ENCODE measurements around the gene MPP7. TPM values are rescaled to one million over a fixed set of nuclear protein-coding genes. Genes with fewer than 3 reads are reported as not detected.

MPP7 gene
- total and polyA plus RNA-seq, 2 donors (not counting 3 experiments of a cell fraction or from before 2014, with no cell fraction given) = 0.17 to 0.73 TPM

- no peak overlapping the region for H2AFZ ChIP-seq (ENCODE audit: low read depth, low read length)
- DNase-seq (ENCODE audit: low read depth, low spot score) (no peak), FAIRE-seq (no peak)
- H3K9ac ChIP-seq (replicated peaks; ENCODE audit: extremely low read depth, insufficient read depth, low read length) = no peak overlapping the region
- dilution Hi-C loops (cut with MboI; ENCODE audit: extremely low pct_ligation_motif_present, low sequenced_read_pairs) (no loop called here), intact Hi-C loops (cut with micrococcal nuclease) (no loop called here)
- no peak overlapping the region for H3K27ac ChIP-seq (ENCODE audit: insufficient read depth, low read depth, low read length)
- no peaks in the 10 kb centered on the region for H3K36me3 ChIP-seq (ENCODE audit: control insufficient read depth in 2 of 2, extremely low read depth in 1 of 2, insufficient read depth in 2 of 2, low read length in 2 of 2)
- no peaks in the 10 kb centered on the region for H3K9me1 ChIP-seq (replicated peaks; ENCODE audit: control insufficient read depth, extremely low read depth, insufficient read depth, low read length)
- no peaks in the 10 kb centered on the region for H4K20me1 ChIP-seq (replicated peaks; ENCODE audit: control insufficient read depth, extremely low read depth, insufficient read depth, low read length)
- no peaks in the 10 kb centered on the region for H3K4me1 ChIP-seq (ENCODE audit: control insufficient read depth, extremely low read depth, insufficient read depth, low read length)
- no peaks in the 10 kb centered on the region for H3K9me3 ChIP-seq (replicated peaks; ENCODE audit: control insufficient read depth, insufficient read depth, low read length)
- H3K27me3 ChIP-seq (ENCODE audit: control insufficient read depth in 2 of 2, insufficient read depth in 2 of 2, low read length in 2 of 2) = no peaks in the 10 kb centered on the region
- POLR2A ChIA-PET = no interaction called here
- no peaks in the 10 kb centered on the region for H3K79me2 ChIP-seq (ENCODE audit: control insufficient read depth, insufficient read depth, low read length)
- no peak overlapping the region for H3K4me2 ChIP-seq (ENCODE audit: insufficient read depth, low read length)
- no TSS peak for BruUV-seq (replicated peaks)
- no peak for TF ChIP-seq JUN (IDR thresholded peaks at IDR 0.05; ENCODE audit: borderline replicate concordance, insufficient read depth, insufficient read length, low read depth)
- no peak for TF ChIP-seq POLR2A (IDR thresholded peaks at IDR 0.05; ENCODE audit: low read depth, low read length)
- TF ChIP-seq EZH2 (IDR thresholded peaks at IDR 0.05; ENCODE audit: borderline replicate concordance, low read depth, low read length, severe bottlenecking) = no peak
- no peak for TF ChIP-seq GATA2 (IDR thresholded peaks at IDR 0.05; ENCODE audit: insufficient read depth, insufficient read length, low read depth, low read length)
- no peak for TF ChIP-seq CTCF (IDR thresholded peaks at IDR 0.05; ENCODE audit: extremely low read depth in 1 of 2, insufficient read depth in 1 of 2, low read depth in 1 of 2, low read length in 2 of 2)
- no peak for TF ChIP-seq MYC (IDR thresholded peaks at IDR 0.05; ENCODE audit: low read depth, low read length)
- TF ChIP-seq FOS (IDR thresholded peaks at IDR 0.05; ENCODE audit: borderline replicate concordance, insufficient read depth, low read length) = no peak
- no peak for TF ChIP-seq POLR2AphosphoS5 (IDR thresholded peaks at IDR 0.05; ENCODE audit: insufficient read depth, low read depth, low read length)
- TF ChIP-seq, protein P1, sequence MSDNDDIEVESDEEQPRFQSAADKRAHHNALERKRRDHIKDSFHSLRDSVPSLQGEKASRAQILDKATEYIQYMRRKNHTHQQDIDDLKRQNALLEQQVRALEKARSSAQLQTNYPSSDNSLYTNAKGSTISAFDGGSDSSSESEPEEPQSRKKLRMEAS (IDR thresholded peaks at IDR 0.05; ENCODE audit: insufficient read depth, insufficient read length) = no peak
- CTCF ChIA-PET = no interaction called here
- no peak overlapping the region for H3K4me3 ChIP-seq (replicated peaks in 1 of 3; ENCODE audit: insufficient read depth in 1 of 3, low read depth in 1 of 3, low read length in 3 of 3)
These were observed 32.9 kb downstream of the MPP7 start for GRCh38 chr10:28269842-28270456.

Data from endothelial cell of umbilical vein (primary cell).